OCI-LY7 (cell line): ENCODE results near the gene MCCC1. TPM values are rescaled to one million over a fixed set of nuclear protein-coding genes. Genes with fewer than 3 reads are reported as not detected.

Experiments used
- BruUV-seq: library from RNA; stranded (reverse); fragments of 400-500 nt; replicated peaks from 2 replicates; lab custom pipeline; 2021; lab: Mats Ljungman, UMichigan
- CTCF ChIA-PET: fragments of 300-600 bp; sonication (Branson Sonifier 250); formaldehyde crosslinking; loops from one replicate; lab custom pipeline; 2022; ENCODE audit warnings: antibody characterized with exemption; ENCODE audit not compliant: unreplicated experiment; lab: Charles Lee
- POLR2A ChIA-PET: fragments of 300-600 bp; sonication (Branson Sonifier 250); formaldehyde crosslinking; loops from one replicate; lab custom pipeline; 2022; ENCODE audit warnings: antibody characterized with exemption; lab: Charles Lee
- DNase-seq: peaks from one replicate; pipeline ENCODE4 v3.0.0-alpha.2; 2015; ENCODE audit warnings: low spot score
- H2AFZ ChIP-seq: fragments of 200-600 bp; sonication (generic), shearing (Covaris generic); 2 replicates; pipeline ENCODE4 v1.6.1; 2014; ENCODE audit warnings: mild to moderate bottlenecking, antibody characterized with exemption, low read length, moderate library complexity
- H3K27ac ChIP-seq: fragments of 200-600 bp; sonication (generic); 2 replicates; pipeline ENCODE4 v1.5.1; 2014; ENCODE audit warnings: mixed run types, low read depth, mild to moderate bottlenecking, moderate library complexity, low read length, inconsistent platforms; ENCODE audit not compliant: poor library complexity, severe bottlenecking
- H3K36me3 ChIP-seq: fragments of 200-600 bp; sonication (generic); 2 replicates; pipeline ENCODE4 v1.6.1; 2014; ENCODE audit warnings: mild to moderate bottlenecking, antibody characterized with exemption, low read length, moderate library complexity, mixed read lengths; ENCODE audit not compliant: insufficient read depth
- H3K4me1 ChIP-seq: fragments of 200-600 bp; sonication (generic); 2 replicates; pipeline ENCODE4 v1.5.1; 2014; ENCODE audit warnings: mild to moderate bottlenecking, low read length; ENCODE audit not compliant: insufficient read depth, poor library complexity, severe bottlenecking
- H3K4me2 ChIP-seq: fragments of 200-600 bp; sonication (generic); 2 replicates; pipeline ENCODE4 v1.6.1; 2014; ENCODE audit warnings: mild to moderate bottlenecking, low read length
- H3K4me3 ChIP-seq: fragments of 200-600 bp; sonication (generic); 2 replicates; pipeline ENCODE4 v1.5.1; 2014; ENCODE audit warnings: mild to moderate bottlenecking, low read depth, low read length; ENCODE audit not compliant: poor library complexity, severe bottlenecking
- H3K79me2 ChIP-seq: fragments of 200-600 bp; sonication (generic); 2 replicates; pipeline ENCODE4 v1.6.1; 2016; ENCODE audit warnings: low read depth, mild to moderate bottlenecking, low read length, moderate library complexity, mixed read lengths; ENCODE audit not compliant: insufficient read depth
- H3K9me2 ChIP-seq: fragments of 200-600 bp; sonication (generic); 2 replicates; pipeline ENCODE4 v1.6.1; 2016; ENCODE audit warnings: mild to moderate bottlenecking, low read length, mixed read lengths; ENCODE audit not compliant: insufficient read depth
- H3K9me3 ChIP-seq: fragments of 200-600 bp; sonication (generic); 2 replicates; pipeline ENCODE4 v1.6.1; 2014; ENCODE audit warnings: mild to moderate bottlenecking, mixed run types, low read length, mixed read lengths
- H4K20me1 ChIP-seq: fragments of 200-600 bp; sonication (generic); 2 replicates; pipeline ENCODE4 v1.6.1; 2014; ENCODE audit warnings: mild to moderate bottlenecking, antibody characterized with exemption, low read length, moderate library complexity, mixed read lengths; ENCODE audit not compliant: insufficient read depth
- CTCF ChIP-seq: fragments of 200-600 bp; sonication (generic); conservative IDR thresholded peaks from 2 replicates; pipeline ENCODE4 v1.5.1; 2014; ENCODE audit warnings: mild to moderate bottlenecking, antibody characterized with exemption, low read length, moderate library complexity, mixed read lengths
- EZH2phosphoT487 ChIP-seq: fragments of 200-600 bp; sonication (generic); IDR thresholded peaks from 2 replicates; pipeline ENCODE4 v1.6.1; 2018; ENCODE audit warnings: low read depth, borderline replicate concordance, mild to moderate bottlenecking, mixed run types, antibody characterized with exemption, low read length, moderate library complexity, mixed read lengths
- intact Hi-C: fragments of 100-400 bp; cut with micrococcal nuclease; formaldehyde crosslinking; loops from one replicate; pipeline ENCODE4 v1.10.0; 2022; ENCODE audit not compliant: unreplicated experiment
- total RNA-seq, 2 experiments: library from RNA; depleted of rRNA in 1 of 2; stranded (reverse); fragments of >200 nt in 1 of 2; shearing (Covaris generic) in 1 of 2; gene quantifications; 2 replicates each; pipeline ENCODE4 v1.2.3, GENCODE V29; 2014 to 2022

The MCCC1 gene
- total RNA-seq, 2 experiments from 2014 or later, result 29.9 to 57.5 TPM

- CTCF ChIA-PET, result no interaction called here
- Histone ChIP-seq H2AFZ (no peak overlapping the region), H3K4me3 (no peak overlapping the region), H3K27ac (no peak overlapping the region), H4K20me1 (no peaks in the 10 kb centered on the region), H3K4me2 (no peak overlapping the region), H3K9me3 (no peaks in the 10 kb centered on the region), H3K4me1 (no peaks in the 10 kb centered on the region), H3K79me2 (no peaks in the 10 kb centered on the region), H3K36me3 (peaks cover 3% of the 10 kb centered on the region; the same call in 1 of the 2 replicates), H3K9me2 (no peaks in the 10 kb centered on the region)
- DNase-seq, result no peak
- no TSS peak for BruUV-seq
- intact Hi-C loops, result no loop called here
- TF ChIP-seq CTCF (no peak), EZH2phosphoT487 (no peak)
- POLR2A ChIA-PET, result no interaction called here
These were observed 90.5 kb downstream of the MCCC1 start for GRCh38 chr3:183008800-183009199.

- H3K9me2 ChIP-seq, result no peaks in the 10 kb centered on the region
- ChIA-PET CTCF (no interaction called here), POLR2A (no interaction called here)
- H3K9me3 ChIP-seq, result no peaks in the 10 kb centered on the region
- intact Hi-C loops, result no loop called here
- no peaks in the 10 kb centered on the region for H4K20me1 ChIP-seq
- H3K79me2 ChIP-seq, result no peaks in the 10 kb centered on the region
- H3K27ac ChIP-seq, result no peak overlapping the region
- BruUV-seq, result no TSS peak
- no peak overlapping the region for H2AFZ ChIP-seq
- H3K4me3 ChIP-seq, result no peak overlapping the region
- TF ChIP-seq EZH2phosphoT487 (no peak), CTCF (no peak)
- H3K4me2 ChIP-seq, result no peak overlapping the region
- H3K4me1 ChIP-seq, result no peaks in the 10 kb centered on the region
- no peaks in the 10 kb centered on the region for H3K36me3 ChIP-seq
- no peak for DNase-seq
These were observed 91.0 kb downstream of the MCCC1 start for GRCh38 chr3:183008303-183008702.

GRCh38 chr3:183006396-183007002 lies 92.8 kb downstream of the MCCC1 start:
- Histone ChIP-seq H3K27ac (no peak overlapping the region), H3K9me2 (no peaks in the 10 kb centered on the region), H4K20me1 (no peaks in the 10 kb centered on the region), H3K4me1 (no peaks in the 10 kb centered on the region), H3K4me3 (no peak overlapping the region), H3K79me2 (no peaks in the 10 kb centered on the region), H3K36me3 (no peaks in the 10 kb centered on the region), H3K4me2 (no peak overlapping the region), H3K9me3 (no peaks in the 10 kb centered on the region), H2AFZ (no peak overlapping the region)
- intact Hi-C loops, result no loop called here
- POLR2A ChIA-PET, result interaction anchor here (1.0 kb wide), 1 partner anchor 37 kb away, joined by 4 read pairs; no protein-coding TSS in a partner anchor
- no TSS peak for BruUV-seq
- CTCF ChIA-PET, result interaction anchor here (0.6 kb wide), 1 partner anchor 81 kb away, joined by 3 read pairs; no protein-coding TSS in a partner anchor
- TF ChIP-seq EZH2phosphoT487 (no peak), CTCF (no peak)
- no peak for DNase-seq
